GM12892 (cell line): ENCODE results near the gene FOXC1.

Experiments
- POLR2A ChIP-seq: IDR thresholded peaks from 2 replicates; pipeline ENCODE4 v1.6.1; 2011; ENCODE audit warnings: low read depth, low read length, control low read depth
- POLR2AphosphoS5 ChIP-seq: IDR thresholded peaks from 2 replicates; pipeline ENCODE4 v1.6.1; 2011; ENCODE audit warnings: low read depth, low read length, control low read depth

DNA sequence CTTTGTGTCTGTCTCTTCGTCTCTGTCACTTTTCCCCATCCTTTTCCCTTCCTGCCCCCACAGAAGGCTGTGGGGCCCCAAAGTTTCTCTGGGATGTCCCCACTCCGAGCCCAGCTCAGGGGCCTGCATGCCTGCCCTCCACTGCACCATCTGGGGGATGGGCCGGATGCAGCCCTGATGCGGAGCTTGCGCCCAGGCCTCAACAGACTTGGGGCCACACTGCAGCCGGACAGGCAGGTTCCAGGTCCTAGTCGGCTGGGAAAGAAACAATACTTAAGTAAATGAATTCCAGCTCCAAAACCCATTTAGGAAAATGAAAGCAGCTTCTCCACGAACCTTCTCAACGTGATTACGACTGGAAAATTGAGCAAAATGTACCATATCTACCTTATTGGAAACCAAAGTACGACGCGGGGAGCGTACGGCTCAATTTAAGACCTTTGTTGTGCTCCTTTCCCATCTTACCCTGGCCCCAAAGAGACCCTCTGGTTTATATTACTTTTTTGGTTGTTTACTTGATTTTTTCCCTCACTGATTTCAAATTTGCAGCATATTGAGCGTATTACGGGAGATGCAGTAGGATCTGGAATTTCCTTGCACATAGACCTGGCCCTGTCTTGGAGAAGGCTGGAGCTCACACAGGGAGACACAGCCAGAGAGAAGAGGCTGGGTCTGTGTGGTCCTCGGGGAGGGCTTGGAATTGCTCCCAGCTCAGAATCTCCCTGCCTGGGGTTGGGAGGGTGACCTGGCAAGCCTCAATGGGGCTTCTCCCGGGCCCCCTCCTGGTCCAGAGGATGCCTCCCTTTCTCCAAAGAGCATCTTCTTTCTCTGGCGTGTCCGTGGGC is 8.0 kb downstream of the FOXC1 start:
- TF ChIP-seq POLR2AphosphoS5 (no peak), POLR2A (no peak)
